ENCODE results near the gene SPAG6. TPM values are rescaled to one million over a fixed set of nuclear protein-coding genes. Genes with fewer than 3 reads are reported as not detected.

SPAG6 gene
- total and polyA plus RNA-seq, 2 of the 4 experiments (the other 2 are of a cell fraction) = not detected

GRCh38 chr10:22438711-22439110, 93.4 kb downstream of the SPAG6 start:
- no peak overlapping the region for H3K18ac ChIP-seq (ENCODE audit: low read depth, low read length)
- H3K4ac ChIP-seq (ENCODE audit: low read depth, low read length) = no peak overlapping the region
- H3K79me1 ChIP-seq (ENCODE audit: low read depth in 1 of 2, low read length in 2 of 2) = peaks cover 10 to 20% of the 10 kb centered on the region in 2 experiments
- in situ Hi-C loops (cut with MboI; ENCODE audit: low sequenced_read_pairs) = loop anchor here (25.0 kb wide), 1 partner anchor 926 kb away; no protein-coding TSS in a partner anchor
- H4K20me1 ChIP-seq (ENCODE audit: insufficient read depth, low read length) = no peaks in the 10 kb centered on the region
- ATAC-seq (ENCODE audit: low read depth) = no peak
- no peak overlapping the region for H3K23ac ChIP-seq (ENCODE audit: low read depth, low read length)
- DNase-seq = no peak
- peaks cover 11% of the 10 kb centered on the region for H3K9me1 ChIP-seq (ENCODE audit: insufficient read depth, low read length)
- H4K8ac ChIP-seq (ENCODE audit: low read depth in 2 of 2, low read length in 2 of 2) = no peak overlapping the region
- peaks cover 8% of the 10 kb centered on the region for H3K27me3 ChIP-seq (ENCODE audit: control insufficient read depth, insufficient read depth, low read length)
- H4K5ac ChIP-seq (ENCODE audit: low read depth, low read length) = no peak overlapping the region
- H3K9ac ChIP-seq (ENCODE audit: low read depth, low read length) = no peak overlapping the region
- H3K4me2 ChIP-seq (ENCODE audit: low read depth, low read length) = no peak overlapping the region
- CTCF ChIA-PET = no interaction called here
- no peak overlapping the region for H4K91ac ChIP-seq (ENCODE audit: insufficient read depth, low read depth, low read length)
- no peak overlapping the region for H2BK15ac ChIP-seq (ENCODE audit: low read depth, low read length)
- H2AK5ac ChIP-seq (ENCODE audit: low read depth, low read length) = no peak overlapping the region
- intact Hi-C loops (cut with micrococcal nuclease) = loop anchor here (5.0 kb wide), 2 partner anchors 114 to 549 kb away; no protein-coding TSS in a partner anchor
- no peak overlapping the region for H2AFZ ChIP-seq (replicated peaks; ENCODE audit: low read length, poor library complexity)
- dilution Hi-C loops (cut with HindIII; ENCODE audit: low sequenced_read_pairs, unreplicated experiment) = no loop called here
- no CpG with 5 or more reads among the region's 4 CpGs for WGBS, 2 experiments (ENCODE audit: extremely low coverage in 2 of 2, insufficient read length in 1 of 2)
- no peak overlapping the region for H2BK20ac ChIP-seq (ENCODE audit: low read depth, low read length)
- H2BK120ac ChIP-seq (ENCODE audit: low read depth, low read length) = no peak overlapping the region
- BruUV-seq (replicated peaks) = no TSS peak
- peaks cover 8% of the 10 kb centered on the region; the same call in 1 of the 2 replicates for H3K4me1 ChIP-seq (ENCODE audit: control insufficient read depth, insufficient read depth, low read length)
- no peak overlapping the region for H3K56ac ChIP-seq (ENCODE audit: extremely low read depth, insufficient read depth, low read length)
- no peaks in the 10 kb centered on the region for H3K36me3 ChIP-seq (ENCODE audit: control insufficient read depth, insufficient read depth, low read length)
- no peak overlapping the region for H2BK5ac ChIP-seq (ENCODE audit: low read depth, low read length, poor library complexity, severe bottlenecking)
- no peak overlapping the region for H3K14ac ChIP-seq (replicated peaks; ENCODE audit: low read depth, low read length)
- no peak for TF ChIP-seq RAD21 (IDR thresholded peaks at IDR 0.05; ENCODE audit: low read length)
- no peak for TF ChIP-seq RFX5 (IDR thresholded peaks at IDR 0.05; ENCODE audit: low read depth, low read length)
- TF ChIP-seq MAZ (IDR thresholded peaks at IDR 0.05; ENCODE audit: borderline replicate concordance, low read depth, low read length) = no peak
- no peak for TF ChIP-seq POLR2A (IDR thresholded peaks at IDR 0.05; ENCODE audit: low read depth, low read length)
- TF ChIP-seq BHLHE40 (IDR thresholded peaks at IDR 0.05; ENCODE audit: low read depth, low read length) = no peak
- no peak for TF ChIP-seq ELK1 (IDR thresholded peaks at IDR 0.05; ENCODE audit: borderline replicate concordance, low read depth, low read length)
- TF ChIP-seq USF2 (IDR thresholded peaks at IDR 0.05; ENCODE audit: low read depth, low read length) = no peak
- TF ChIP-seq CEBPB (IDR thresholded peaks at IDR 0.05; ENCODE audit: low read depth, low read length) = no peak
- no peak for TF ChIP-seq MAFK (IDR thresholded peaks at IDR 0.05; ENCODE audit: low read depth, low read length)
- TF ChIP-seq CHD1 (IDR thresholded peaks at IDR 0.05; ENCODE audit: low read depth, low read length) = no peak
- no peak for TF ChIP-seq CTCF (conservative IDR thresholded peaks at IDR 0.05; ENCODE audit: low read depth, low read length)
- TF ChIP-seq FOS (IDR thresholded peaks at IDR 0.05; ENCODE audit: low read depth, low read length) = no peak
- no peak for TF ChIP-seq SMC3 (IDR thresholded peaks at IDR 0.05; ENCODE audit: low read depth, low read length)
- TF ChIP-seq MXI1 (IDR thresholded peaks at IDR 0.05; ENCODE audit: borderline replicate concordance, low read depth, low read length) = no peak
- TF ChIP-seq RCOR1 (IDR thresholded peaks at IDR 0.05; ENCODE audit: insufficient replicate concordance, low read length) = no peak
- TF ChIP-seq NFE2L2 (IDR thresholded peaks at IDR 0.05; ENCODE audit: low read depth, low read length) = no peak
- H3K9me3 ChIP-seq (ENCODE audit: control insufficient read depth, insufficient read depth, low read length) = no peaks in the 10 kb centered on the region
- no peak overlapping the region for H3K27ac ChIP-seq (ENCODE audit: insufficient read depth, low read length)
- H2AK9ac ChIP-seq (replicated peaks; ENCODE audit: low read depth, low read length, poor library complexity) = no peak overlapping the region
- no peak overlapping the region for H3K4me3 ChIP-seq (ENCODE audit: insufficient read depth, low read depth, low read length)
- POLR2A ChIA-PET (ENCODE audit: unreplicated experiment) = no interaction called here
